ENCODE results near the gene ADISSP. TPM values are rescaled to one million over a fixed set of nuclear protein-coding genes. Genes with fewer than 3 reads are reported as not detected.

Gene ADISSP
- total and polyA plus RNA-seq, 2 of the 13 experiments (the other 11 are each of a cell fraction or from before 2014, with no cell fraction given), result 38.3 to 90.6 TPM

DNA sequence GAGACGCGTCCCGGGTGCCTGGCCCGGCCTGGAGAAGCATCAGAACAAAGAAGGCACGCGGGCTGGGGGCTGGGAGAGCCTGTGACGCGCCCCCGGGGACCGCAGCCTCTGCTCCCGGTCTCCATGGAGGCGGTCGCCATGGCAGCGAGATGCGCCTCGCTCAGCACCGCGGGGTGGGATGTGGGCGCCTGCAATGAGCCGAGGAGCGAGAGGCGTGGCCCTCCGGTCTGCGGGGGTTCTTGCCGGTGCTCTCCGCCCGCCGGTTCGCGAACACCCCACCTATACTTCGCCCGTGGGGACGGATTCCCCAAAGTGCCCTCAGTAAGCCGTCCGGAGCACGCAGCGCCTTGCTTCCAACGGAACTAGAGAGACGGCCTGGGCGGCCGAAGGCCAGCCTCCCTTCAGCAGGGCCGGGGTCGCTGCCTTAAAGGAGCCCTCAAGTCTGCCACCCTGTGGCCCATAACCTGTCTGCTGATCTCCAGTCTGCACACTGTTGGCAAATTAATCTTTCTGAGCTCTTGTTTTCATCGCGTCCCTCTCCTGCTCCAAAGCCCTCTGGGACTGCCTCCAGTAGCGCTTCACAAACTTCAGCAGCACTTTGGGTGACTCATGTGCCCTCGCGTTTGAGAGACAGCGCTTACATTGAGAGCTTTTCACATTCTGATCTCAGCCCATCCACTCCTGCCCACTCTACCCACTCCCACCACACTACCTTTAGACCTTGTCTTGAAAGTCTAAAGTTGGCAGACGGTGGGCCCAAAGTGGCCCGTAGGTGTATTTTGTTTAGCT lies 983 bp upstream of the ADISSP start (continued):
- TF ChIP-seq, protein P1, sequence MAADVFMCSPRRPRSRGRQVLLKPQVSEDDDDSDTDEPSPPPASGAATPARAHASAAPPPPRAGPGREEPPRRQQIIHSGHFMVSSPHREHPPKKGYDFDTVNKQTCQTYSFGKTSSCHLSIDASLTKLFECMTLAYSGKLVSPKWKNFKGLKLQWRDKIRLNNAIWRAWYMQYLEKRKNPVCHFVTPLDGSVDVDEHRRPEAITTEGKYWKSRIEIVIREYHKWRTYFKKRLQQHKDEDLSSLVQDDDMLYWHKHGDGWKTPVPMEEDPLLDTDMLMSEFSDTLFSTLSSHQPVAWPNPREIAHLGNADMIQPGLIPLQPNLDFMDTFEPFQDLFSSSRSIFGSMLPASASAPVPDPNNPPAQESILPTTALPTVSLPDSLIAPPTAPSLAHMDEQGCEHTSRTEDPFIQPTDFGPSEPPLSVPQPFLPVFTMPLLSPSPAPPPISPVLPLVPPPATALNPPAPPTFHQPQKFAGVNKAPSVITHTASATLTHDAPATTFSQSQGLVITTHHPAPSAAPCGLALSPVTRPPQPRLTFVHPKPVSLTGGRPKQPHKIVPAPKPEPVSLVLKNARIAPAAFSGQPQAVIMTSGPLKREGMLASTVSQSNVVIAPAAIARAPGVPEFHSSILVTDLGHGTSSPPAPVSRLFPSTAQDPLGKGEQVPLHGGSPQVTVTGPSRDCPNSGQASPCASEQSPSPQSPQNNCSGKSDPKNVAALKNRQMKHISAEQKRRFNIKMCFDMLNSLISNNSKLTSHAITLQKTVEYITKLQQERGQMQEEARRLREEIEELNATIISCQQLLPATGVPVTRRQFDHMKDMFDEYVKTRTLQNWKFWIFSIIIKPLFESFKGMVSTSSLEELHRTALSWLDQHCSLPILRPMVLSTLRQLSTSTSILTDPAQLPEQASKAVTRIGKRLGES (CRISPR knock-in tag; IDR thresholded peaks at IDR 0.05; ENCODE audit: borderline replicate concordance), result no peak
- TF ChIP-seq, protein P2, sequence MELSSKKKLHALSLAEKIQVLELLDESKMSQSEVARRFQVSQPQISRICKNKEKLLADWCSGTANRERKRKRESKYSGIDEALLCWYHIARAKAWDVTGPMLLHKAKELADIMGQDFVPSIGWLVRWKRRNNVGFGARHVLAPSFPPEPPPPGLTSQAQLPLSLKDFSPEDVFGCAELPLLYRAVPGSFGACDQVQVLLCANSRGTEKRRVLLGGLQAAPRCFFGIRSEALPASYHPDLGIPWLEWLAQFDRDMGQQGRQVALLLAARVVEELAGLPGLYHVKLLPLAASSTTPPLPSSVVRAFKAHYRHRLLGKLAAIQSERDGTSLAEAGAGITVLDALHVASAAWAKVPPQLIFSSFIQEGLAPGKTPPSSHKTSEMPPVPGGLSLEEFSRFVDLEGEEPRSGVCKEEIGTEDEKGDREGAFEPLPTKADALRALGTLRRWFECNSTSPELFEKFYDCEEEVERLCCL (CRISPR knock-in tag; IDR thresholded peaks at IDR 0.05; ENCODE audit: borderline replicate concordance), result peak; percentile 72; the same call in 1 of the 2 replicates
- TF ChIP-seq ZNF724P (CRISPR knock-in tag; IDR thresholded peaks at IDR 0.05; ENCODE audit: borderline replicate concordance) (peak; percentile 88; the same call in 1 of the 2 replicates), FIP1L1 (IDR thresholded peaks at IDR 0.05; ENCODE audit: borderline replicate concordance, insufficient read depth, low read depth, low read length) (0 out of 2 replicates have a peak, but pooled peaks have one; percentile 2), MZF1 (CRISPR knock-in tag; IDR thresholded peaks at IDR 0.05; ENCODE audit: borderline replicate concordance) (peak; percentile 94; the same call in 1 of the 2 replicates), ZSCAN25 (CRISPR knock-in tag; IDR thresholded peaks at IDR 0.05) (peak; percentile 64), RBFOX2 (IDR thresholded peaks at IDR 0.05; ENCODE audit: low read depth, low read length) (peak; percentile 68), RFX3 (CRISPR knock-in tag; IDR thresholded peaks at IDR 0.05) (peak; percentile 97), HOXA5 (CRISPR knock-in tag; IDR thresholded peaks at IDR 0.05) (0 out of 2 replicates have a peak, but pooled peaks have one; percentile 19), ZNF777 (CRISPR knock-in tag; IDR thresholded peaks at IDR 0.05) (peak; percentile 80)
- TF ChIP-seq, protein P3, sequence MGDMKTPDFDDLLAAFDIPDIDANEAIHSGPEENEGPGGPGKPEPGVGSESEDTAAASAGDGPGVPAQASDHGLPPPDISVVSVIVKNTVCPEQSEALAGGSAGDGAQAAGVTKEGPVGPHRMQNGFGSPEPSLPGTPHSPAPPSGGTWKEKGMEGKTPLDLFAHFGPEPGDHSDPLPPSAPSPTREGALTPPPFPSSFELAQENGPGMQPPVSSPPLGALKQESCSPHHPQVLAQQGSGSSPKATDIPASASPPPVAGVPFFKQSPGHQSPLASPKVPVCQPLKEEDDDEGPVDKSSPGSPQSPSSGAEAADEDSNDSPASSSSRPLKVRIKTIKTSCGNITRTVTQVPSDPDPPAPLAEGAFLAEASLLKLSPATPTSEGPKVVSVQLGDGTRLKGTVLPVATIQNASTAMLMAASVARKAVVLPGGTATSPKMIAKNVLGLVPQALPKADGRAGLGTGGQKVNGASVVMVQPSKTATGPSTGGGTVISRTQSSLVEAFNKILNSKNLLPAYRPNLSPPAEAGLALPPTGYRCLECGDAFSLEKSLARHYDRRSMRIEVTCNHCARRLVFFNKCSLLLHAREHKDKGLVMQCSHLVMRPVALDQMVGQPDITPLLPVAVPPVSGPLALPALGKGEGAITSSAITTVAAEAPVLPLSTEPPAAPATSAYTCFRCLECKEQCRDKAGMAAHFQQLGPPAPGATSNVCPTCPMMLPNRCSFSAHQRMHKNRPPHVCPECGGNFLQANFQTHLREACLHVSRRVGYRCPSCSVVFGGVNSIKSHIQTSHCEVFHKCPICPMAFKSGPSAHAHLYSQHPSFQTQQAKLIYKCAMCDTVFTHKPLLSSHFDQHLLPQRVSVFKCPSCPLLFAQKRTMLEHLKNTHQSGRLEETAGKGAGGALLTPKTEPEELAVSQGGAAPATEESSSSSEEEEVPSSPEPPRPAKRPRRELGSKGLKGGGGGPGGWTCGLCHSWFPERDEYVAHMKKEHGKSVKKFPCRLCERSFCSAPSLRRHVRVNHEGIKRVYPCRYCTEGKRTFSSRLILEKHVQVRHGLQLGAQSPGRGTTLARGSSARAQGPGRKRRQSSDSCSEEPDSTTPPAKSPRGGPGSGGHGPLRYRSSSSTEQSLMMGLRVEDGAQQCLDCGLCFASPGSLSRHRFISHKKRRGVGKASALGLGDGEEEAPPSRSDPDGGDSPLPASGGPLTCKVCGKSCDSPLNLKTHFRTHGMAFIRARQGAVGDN (CRISPR knock-in tag; IDR thresholded peaks at IDR 0.05), result no peak; the same call in 1 of the 2 replicates
- TF ChIP-seq, protein P4, sequence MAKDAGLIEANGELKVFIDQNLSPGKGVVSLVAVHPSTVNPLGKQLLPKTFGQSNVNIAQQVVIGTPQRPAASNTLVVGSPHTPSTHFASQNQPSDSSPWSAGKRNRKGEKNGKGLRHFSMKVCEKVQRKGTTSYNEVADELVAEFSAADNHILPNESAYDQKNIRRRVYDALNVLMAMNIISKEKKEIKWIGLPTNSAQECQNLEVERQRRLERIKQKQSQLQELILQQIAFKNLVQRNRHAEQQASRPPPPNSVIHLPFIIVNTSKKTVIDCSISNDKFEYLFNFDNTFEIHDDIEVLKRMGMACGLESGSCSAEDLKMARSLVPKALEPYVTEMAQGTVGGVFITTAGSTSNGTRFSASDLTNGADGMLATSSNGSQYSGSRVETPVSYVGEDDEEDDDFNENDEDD (CRISPR knock-in tag; IDR thresholded peaks at IDR 0.05; ENCODE audit: borderline replicate concordance), result peak; percentile 33; the same call in 1 of the 2 replicates
- TF ChIP-seq, protein P5, sequence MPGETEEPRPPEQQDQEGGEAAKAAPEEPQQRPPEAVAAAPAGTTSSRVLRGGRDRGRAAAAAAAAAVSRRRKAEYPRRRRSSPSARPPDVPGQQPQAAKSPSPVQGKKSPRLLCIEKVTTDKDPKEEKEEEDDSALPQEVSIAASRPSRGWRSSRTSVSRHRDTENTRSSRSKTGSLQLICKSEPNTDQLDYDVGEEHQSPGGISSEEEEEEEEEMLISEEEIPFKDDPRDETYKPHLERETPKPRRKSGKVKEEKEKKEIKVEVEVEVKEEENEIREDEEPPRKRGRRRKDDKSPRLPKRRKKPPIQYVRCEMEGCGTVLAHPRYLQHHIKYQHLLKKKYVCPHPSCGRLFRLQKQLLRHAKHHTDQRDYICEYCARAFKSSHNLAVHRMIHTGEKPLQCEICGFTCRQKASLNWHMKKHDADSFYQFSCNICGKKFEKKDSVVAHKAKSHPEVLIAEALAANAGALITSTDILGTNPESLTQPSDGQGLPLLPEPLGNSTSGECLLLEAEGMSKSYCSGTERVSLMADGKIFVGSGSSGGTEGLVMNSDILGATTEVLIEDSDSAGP (CRISPR knock-in tag; IDR thresholded peaks at IDR 0.05; ENCODE audit: borderline replicate concordance), result peak; percentile 79
- TF ChIP-seq, protein P6, sequence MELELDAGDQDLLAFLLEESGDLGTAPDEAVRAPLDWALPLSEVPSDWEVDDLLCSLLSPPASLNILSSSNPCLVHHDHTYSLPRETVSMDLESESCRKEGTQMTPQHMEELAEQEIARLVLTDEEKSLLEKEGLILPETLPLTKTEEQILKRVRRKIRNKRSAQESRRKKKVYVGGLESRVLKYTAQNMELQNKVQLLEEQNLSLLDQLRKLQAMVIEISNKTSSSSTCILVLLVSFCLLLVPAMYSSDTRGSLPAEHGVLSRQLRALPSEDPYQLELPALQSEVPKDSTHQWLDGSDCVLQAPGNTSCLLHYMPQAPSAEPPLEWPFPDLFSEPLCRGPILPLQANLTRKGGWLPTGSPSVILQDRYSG (CRISPR knock-in tag; IDR thresholded peaks at IDR 0.05), result 0 out of 2 replicates have a peak, but pooled peaks have one; percentile 57

All from HepG2 (cell line).